Muscle layer of colon (tissue), 2 donors: ENCODE measurements around the gene MBD4.
"Not testable (repeated sequence)": the region's sequence is repeated elsewhere in the genome, so short reads cannot be mapped to it uniquely, and the experiment has no call there.

Source experiments
- H3K27ac ChIP-seq: one replicate; pipeline ENCODE4 v1.7.0; 2013; ENCODE audit warnings: low read depth, mild to moderate bottlenecking, low read length, moderate library complexity
- H3K27me3 ChIP-seq, 2 donors: one replicate each; pipeline ENCODE4 v1.7.0; 2013; ENCODE audit warnings: low read length in 2 of 2, mild to moderate bottlenecking in 2 of 2; ENCODE audit not compliant: insufficient read depth in 2 of 2, control insufficient read depth in 1 of 2
- H3K36me3 ChIP-seq: one replicate; pipeline ENCODE4 v1.7.0; 2013; ENCODE audit warnings: mild to moderate bottlenecking, low read length; ENCODE audit not compliant: insufficient read depth
- H3K4me1 ChIP-seq: one replicate; pipeline ENCODE4 v1.7.0; 2013; ENCODE audit warnings: mild to moderate bottlenecking, low read length; ENCODE audit not compliant: insufficient read depth
- H3K4me3 ChIP-seq, 2 donors: one replicate each; pipeline ENCODE4 v1.7.0; 2013; ENCODE audit warnings: low read length in 2 of 2, low read depth in 1 of 2, mild to moderate bottlenecking in 1 of 2, moderate library complexity in 1 of 2
- H3K9ac ChIP-seq: one replicate; pipeline ENCODE4 v1.7.0; 2013; ENCODE audit warnings: low read length
- H3K9me3 ChIP-seq: one replicate; pipeline ENCODE4 v1.7.0; 2013; ENCODE audit warnings: mild to moderate bottlenecking, low read length
- donor health status: abdominal sarcoma.
- donor health status: Adenocarcinoma of cecum.

Gene MBD4

DNA sequence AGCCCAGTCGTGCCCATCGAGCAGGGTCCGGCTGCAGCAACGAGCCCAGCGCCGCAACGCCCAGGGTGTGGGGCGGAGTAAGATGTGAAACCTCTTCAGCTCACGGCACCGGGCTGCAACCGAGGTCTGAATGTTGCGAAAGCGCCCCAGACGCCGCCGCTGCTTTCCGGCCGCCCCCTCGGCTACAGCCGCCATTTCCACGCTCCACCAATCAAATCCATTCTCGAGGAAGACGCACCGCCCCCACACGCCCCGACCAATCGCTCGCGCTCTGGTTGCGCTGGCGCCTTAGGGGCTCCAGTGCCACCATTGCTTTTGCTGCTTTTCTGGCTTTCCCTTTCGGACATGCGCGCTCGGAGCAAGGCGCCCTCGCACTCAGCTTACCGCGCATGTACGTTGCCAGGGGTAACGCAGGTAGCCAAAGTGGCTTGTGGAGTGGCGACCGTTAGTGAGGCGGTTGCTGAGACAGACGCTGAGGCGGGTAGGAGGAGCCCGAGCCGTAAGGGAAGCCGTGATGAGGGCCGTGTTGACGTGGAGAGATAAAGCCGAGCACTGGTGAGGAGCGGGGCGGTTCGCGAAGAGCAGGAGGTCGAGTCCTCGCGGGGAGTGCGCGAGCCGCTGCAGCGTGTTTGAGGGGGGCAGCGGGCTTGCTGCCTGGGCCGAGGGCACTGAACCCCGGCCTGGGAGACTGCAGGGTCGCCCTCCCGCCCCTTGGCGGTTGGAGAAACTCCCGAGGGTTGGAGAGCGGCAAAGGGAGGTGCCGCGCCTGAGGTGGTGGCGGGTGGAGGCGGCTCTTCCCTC, at the start of gene MBD4, which contains the start of gene IFT122:
Gene MBD4, minus strand, starts transcription at position 132 of the 801 bp plus-strand sequence. Its CDS starts 115 bp downstream, at position 17.
Gene IFT122, plus strand, starts transcription at position 408 of the 801 bp plus-strand sequence. Its CDS starts 107 bp downstream, at position 515.
- no peaks in the 10 kb centered on the region for H3K9me3 ChIP-seq
- H3K9ac ChIP-seq = peak within 1 kb of the TSS; percentile 83
- H3K27me3 ChIP-seq = no peaks in the 10 kb centered on the region
- peaks cover 17% of the 10 kb centered on the region for H3K36me3 ChIP-seq
- H3K4me3 ChIP-seq = peak within 1 kb of the TSS; percentile 93 to 95
- peak within 1 kb of the TSS; percentile 98 for H3K27ac ChIP-seq
- peaks cover 36% of the 10 kb centered on the region for H3K4me1 ChIP-seq

DNA sequence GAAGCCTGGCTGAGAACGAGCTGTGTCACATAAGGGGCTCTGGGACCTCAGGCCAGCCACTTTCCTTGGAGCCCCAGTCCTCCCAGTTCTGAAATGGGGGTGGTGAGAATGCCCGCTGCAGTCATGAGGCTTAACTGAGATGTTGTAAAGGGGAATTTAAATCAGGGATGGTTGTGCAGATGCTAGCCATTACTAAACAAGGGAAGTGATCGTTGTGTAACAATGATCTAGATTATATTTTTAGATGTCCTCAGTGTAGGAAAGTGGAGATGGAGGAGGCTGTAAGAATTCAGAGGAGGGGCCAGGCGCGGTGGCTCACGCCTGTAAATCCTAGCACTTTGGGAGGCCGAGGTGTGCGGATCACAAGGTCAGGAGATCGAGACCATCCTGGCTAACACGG, 49.5 kb upstream of the MBD4 start:
- Histone ChIP-seq H3K36me3 (peaks cover 20% of the 10 kb centered on the region), H3K4me1 (peaks cover 10% of the 10 kb centered on the region)
- not testable (repeated sequence) for H3K4me3 ChIP-seq, H3K9me3 ChIP-seq, H3K9ac ChIP-seq, H3K27me3 ChIP-seq, H3K27ac ChIP-seq

DNA sequence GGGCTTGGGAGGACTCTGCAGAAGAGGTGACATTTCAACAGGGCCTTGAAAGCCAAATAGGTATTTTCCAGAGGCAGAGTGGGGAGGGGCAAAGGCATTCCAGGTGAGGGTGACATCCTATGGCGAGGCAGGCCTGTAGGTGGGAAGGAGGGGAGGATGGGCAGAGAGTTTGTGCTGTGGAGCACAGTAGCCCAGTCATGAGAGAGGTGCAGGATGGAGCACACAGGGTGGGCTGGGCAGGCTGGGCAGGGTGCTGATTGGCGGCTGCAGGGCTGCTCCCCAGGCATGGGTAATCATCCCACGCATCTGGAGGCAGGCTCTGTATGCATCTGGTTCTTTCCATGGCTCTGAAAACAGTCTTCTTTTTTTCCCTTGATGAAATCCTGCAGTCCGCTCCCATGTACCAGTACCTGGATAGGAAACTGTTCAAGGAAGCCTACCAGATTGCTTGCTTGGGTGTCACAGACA, 48.2 kb upstream of the MBD4 start:
- H3K27ac ChIP-seq, H3K27me3 ChIP-seq, H3K9ac ChIP-seq, H3K9me3 ChIP-seq, H3K4me3 ChIP-seq: not testable (repeated sequence)
- Histone ChIP-seq H3K4me1 (peaks cover 10% of the 10 kb centered on the region), H3K36me3 (peaks cover 21% of the 10 kb centered on the region)

GRCh38 chr3:129487183-129487867, 47.6 kb upstream of the MBD4 start:
- H3K9ac ChIP-seq = no peak overlapping the region
- H3K4me3 ChIP-seq = no peak overlapping the region
- H3K9me3 ChIP-seq = no peaks in the 10 kb centered on the region
- no peak overlapping the region for H3K27ac ChIP-seq
- H3K4me1 ChIP-seq = peaks cover 10% of the 10 kb centered on the region
- H3K36me3 ChIP-seq = peaks cover 18% of the 10 kb centered on the region
- H3K27me3 ChIP-seq = no peaks in the 10 kb centered on the region

DNA sequence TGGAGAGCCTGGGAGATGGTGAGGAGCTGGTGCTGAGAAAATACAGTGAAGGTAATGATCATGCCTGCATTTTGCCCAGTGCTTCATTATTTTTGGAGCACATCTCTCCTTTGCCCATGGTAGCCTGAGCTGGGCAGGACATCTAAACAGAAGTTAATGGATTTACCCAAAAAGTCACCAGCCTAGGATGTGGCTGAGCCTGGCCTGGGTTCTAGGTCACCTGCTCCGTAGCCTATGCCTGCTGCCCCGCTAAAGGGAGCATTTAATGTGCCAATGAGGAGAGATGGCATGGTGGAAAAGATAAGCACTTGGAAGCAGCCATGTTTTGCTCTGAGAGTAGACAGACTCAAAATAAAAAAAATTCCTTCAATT, 46.9 kb upstream of the MBD4 start:
- Histone ChIP-seq H3K27ac (no peak overlapping the region), H3K4me1 (peaks cover 10% of the 10 kb centered on the region), H3K4me3 (no peak overlapping the region), H3K9me3 (no peaks in the 10 kb centered on the region), H3K27me3 (no peaks in the 10 kb centered on the region), H3K9ac (no peak overlapping the region), H3K36me3 (peaks cover 11% of the 10 kb centered on the region)

GRCh38 chr3:129485721-129486663, 46.2 kb upstream of the MBD4 start:
- Histone ChIP-seq H3K9me3 (no peaks in the 10 kb centered on the region), H3K27ac (no peak overlapping the region), H3K27me3 (no peaks in the 10 kb centered on the region), H3K36me3 (peaks cover 10% of the 10 kb centered on the region), H3K4me3 (no peak overlapping the region), H3K9ac (no peak overlapping the region), H3K4me1 (peaks cover 10% of the 10 kb centered on the region)

GRCh38 chr3:129485146-129485545, 45.4 kb upstream of the MBD4 start:
- H3K27me3 ChIP-seq, H3K4me3 ChIP-seq, H3K9me3 ChIP-seq, H3K4me1 ChIP-seq, H3K27ac ChIP-seq, H3K9ac ChIP-seq: not testable (repeated sequence)
- peaks cover 18% of the 10 kb centered on the region for H3K36me3 ChIP-seq

DNA sequence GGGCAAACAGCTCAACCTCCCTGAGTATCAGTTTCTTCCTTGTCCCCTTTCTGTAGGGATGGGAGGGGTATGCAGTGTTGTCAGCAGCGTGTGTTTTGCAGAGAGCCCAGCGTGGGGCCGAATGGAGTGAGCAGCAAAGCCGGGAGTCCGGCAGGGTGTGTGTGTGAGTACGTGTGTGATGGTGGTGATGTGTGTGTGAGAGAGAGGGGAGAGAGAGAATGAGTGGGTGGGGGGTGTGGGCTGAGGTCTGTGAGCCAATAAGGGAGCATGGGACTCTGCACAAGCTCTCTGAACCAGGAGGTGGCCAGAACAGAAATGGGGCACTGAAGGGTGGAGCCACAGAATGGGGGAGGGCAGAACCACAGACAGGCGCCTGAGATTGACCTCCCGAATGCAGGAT, 44.1 kb upstream of the MBD4 start:
- Histone ChIP-seq H3K4me1 (no peaks in the 10 kb centered on the region), H3K27me3 (no peaks in the 10 kb centered on the region), H3K36me3 (peaks cover 27% of the 10 kb centered on the region), H3K9me3 (no peaks in the 10 kb centered on the region), H3K9ac (no peak overlapping the region), H3K27ac (no peak overlapping the region), H3K4me3 (no peak overlapping the region)

DNA sequence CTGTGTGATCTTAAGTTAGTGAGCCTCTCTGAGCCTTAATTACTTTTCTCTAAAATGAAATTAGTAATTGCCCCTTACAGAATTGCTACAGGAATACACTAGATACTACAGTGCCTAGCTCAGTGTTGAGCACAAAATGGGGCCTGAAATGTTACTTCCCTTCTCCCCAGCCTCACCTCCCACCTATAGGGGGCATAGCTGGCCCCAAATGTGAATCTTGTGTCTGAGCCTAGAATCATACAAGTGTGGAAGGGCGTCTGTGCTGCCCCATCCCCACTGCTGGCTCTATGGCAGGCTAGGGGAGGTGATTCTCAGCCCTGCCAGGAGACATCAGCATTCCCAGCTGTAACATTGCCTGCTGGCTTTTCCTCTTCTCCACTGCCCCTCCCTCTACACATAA, 43.0 kb upstream of the MBD4 start:
- Histone ChIP-seq H3K9ac (no peak overlapping the region), H3K27me3 (no peaks in the 10 kb centered on the region), H3K4me3 (no peak overlapping the region), H3K9me3 (no peaks in the 10 kb centered on the region), H3K27ac (no peak overlapping the region), H3K4me1 (no peaks in the 10 kb centered on the region), H3K36me3 (peaks cover 28% of the 10 kb centered on the region)

- no peak overlapping the region for H3K9ac ChIP-seq
Measured at GRCh38 chr3:129481766-129482332, 42.1 kb upstream of the MBD4 start.

More at GRCh38 chr3:129481766-129482332, 42.1 kb upstream of the MBD4 start:
- no peaks in the 10 kb centered on the region for H3K27me3 ChIP-seq
- no peak overlapping the region for H3K4me3 ChIP-seq
- H3K4me1 ChIP-seq = no peaks in the 10 kb centered on the region
- H3K27ac ChIP-seq = no peak overlapping the region
- peaks cover 36% of the 10 kb centered on the region for H3K36me3 ChIP-seq
- no peaks in the 10 kb centered on the region for H3K9me3 ChIP-seq
